ENCODE results near the gene ZMYND19. TPM values are rescaled to one million over a fixed set of nuclear protein-coding genes. Genes with fewer than 3 reads are reported as not detected.
"Not testable (repeated sequence)": the region's sequence is repeated elsewhere in the genome, so short reads cannot be mapped to it uniquely, and the experiment has no call there.

The ZMYND19 gene
- polyA plus RNA-seq, 5 donors: 16.1 to 27.7 (median 20.7) TPM

- no peak for DNase-seq
Measured at GRCh38 chr9:137535120-137535428, 55.2 kb downstream of the ZMYND19 start.

GRCh38 chr9:137534256-137535119 lies 55.8 kb downstream of the ZMYND19 start:
- DNase-seq: peak; percentile 43

- not testable (repeated sequence) for DNase-seq
Measured at GRCh38 chr9:137532891-137533468, 57.3 kb downstream of the ZMYND19 start.

Other genes with a start within 250 kb of the ZMYND19 start
- gene EXD3, start 167.3 kb downstream of the ZMYND19 start, polyA plus RNA-seq (ENCODE audit: insufficient read depth in 1 of 5, insufficient read length in 5 of 5, low replicate concordance in 1 of 5): 10 to 100 TPM; 10.9 to 22.0 (median 15.0) TPM
- gene NOXA1, start 167.1 kb downstream of the ZMYND19 start, polyA plus RNA-seq (ENCODE audit: insufficient read depth in 1 of 5, insufficient read length in 5 of 5, low replicate concordance in 1 of 5): 1 to 10 TPM; 3.9 to 8.4 (median 6.9) TPM
- gene ENTPD8, start 149.2 kb downstream of the ZMYND19 start, polyA plus RNA-seq (ENCODE audit: insufficient read depth in 1 of 5, insufficient read length in 5 of 5, low replicate concordance in 1 of 5): under 1 TPM; 0.32 to 0.63 (median 0.52) TPM
- gene NSMF, start 131.2 kb downstream of the ZMYND19 start, polyA plus RNA-seq (ENCODE audit: insufficient read depth in 1 of 5, insufficient read length in 5 of 5, low replicate concordance in 1 of 5): 10 to 100 TPM; 31.1 to 46.8 (median 40.3) TPM
- 1 to 10 TPM; 2.9 to 7.8 (median 5.2) TPM for gene PNPLA7, start 40.1 kb downstream of the ZMYND19 start, polyA plus RNA-seq (ENCODE audit: insufficient read depth in 1 of 5, insufficient read length in 5 of 5, low replicate concordance in 1 of 5)
- gene MRPL41, start 38.6 kb downstream of the ZMYND19 start, polyA plus RNA-seq (ENCODE audit: insufficient read depth in 1 of 5, insufficient read length in 5 of 5, low replicate concordance in 1 of 5): 10 to 100 TPM in 4 of 5 donors, 1 to 10 TPM in 1; 9.1 to 30.5 (median 15.5) TPM
- 10 to 100 TPM; 43.4 to 68.5 (median 56.2) TPM for gene DPH7, start 11.6 kb downstream of the ZMYND19 start, polyA plus RNA-seq (ENCODE audit: insufficient read depth in 1 of 5, insufficient read length in 5 of 5, low replicate concordance in 1 of 5)
- gene ARRDC1, start 15.2 kb upstream of the ZMYND19 start, polyA plus RNA-seq (ENCODE audit: insufficient read depth in 1 of 5, insufficient read length in 5 of 5, low replicate concordance in 1 of 5): 10 to 100 TPM; 23.4 to 44.0 (median 35.2) TPM
- gene EHMT1, start 28.5 kb upstream of the ZMYND19 start, polyA plus RNA-seq (ENCODE audit: insufficient read depth in 1 of 5, insufficient read length in 5 of 5, low replicate concordance in 1 of 5): 10 to 100 TPM; 64.9 to 91.2 (median 73.8) TPM